CD4-positive, alpha-beta T cell treated with Interleukin-17A for 4 hours (primary cell): ENCODE data around the gene IFRD2.

Experiments
- DNase-seq: peaks from one replicate; pipeline ENCODE4 v3.0.0-alpha.2; 2020; ENCODE audit warnings: mixed read lengths

Gene IFRD2, protein sequence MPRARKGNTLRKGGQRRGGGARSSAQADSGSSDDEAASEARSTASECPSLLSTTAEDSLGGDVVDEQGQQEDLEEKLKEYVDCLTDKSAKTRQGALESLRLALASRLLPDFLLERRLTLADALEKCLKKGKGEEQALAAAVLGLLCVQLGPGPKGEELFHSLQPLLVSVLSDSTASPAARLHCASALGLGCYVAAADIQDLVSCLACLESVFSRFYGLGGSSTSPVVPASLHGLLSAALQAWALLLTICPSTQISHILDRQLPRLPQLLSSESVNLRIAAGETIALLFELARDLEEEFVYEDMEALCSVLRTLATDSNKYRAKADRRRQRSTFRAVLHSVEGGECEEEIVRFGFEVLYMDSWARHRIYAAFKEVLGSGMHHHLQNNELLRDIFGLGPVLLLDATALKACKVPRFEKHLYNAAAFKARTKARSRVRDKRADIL

DNA sequence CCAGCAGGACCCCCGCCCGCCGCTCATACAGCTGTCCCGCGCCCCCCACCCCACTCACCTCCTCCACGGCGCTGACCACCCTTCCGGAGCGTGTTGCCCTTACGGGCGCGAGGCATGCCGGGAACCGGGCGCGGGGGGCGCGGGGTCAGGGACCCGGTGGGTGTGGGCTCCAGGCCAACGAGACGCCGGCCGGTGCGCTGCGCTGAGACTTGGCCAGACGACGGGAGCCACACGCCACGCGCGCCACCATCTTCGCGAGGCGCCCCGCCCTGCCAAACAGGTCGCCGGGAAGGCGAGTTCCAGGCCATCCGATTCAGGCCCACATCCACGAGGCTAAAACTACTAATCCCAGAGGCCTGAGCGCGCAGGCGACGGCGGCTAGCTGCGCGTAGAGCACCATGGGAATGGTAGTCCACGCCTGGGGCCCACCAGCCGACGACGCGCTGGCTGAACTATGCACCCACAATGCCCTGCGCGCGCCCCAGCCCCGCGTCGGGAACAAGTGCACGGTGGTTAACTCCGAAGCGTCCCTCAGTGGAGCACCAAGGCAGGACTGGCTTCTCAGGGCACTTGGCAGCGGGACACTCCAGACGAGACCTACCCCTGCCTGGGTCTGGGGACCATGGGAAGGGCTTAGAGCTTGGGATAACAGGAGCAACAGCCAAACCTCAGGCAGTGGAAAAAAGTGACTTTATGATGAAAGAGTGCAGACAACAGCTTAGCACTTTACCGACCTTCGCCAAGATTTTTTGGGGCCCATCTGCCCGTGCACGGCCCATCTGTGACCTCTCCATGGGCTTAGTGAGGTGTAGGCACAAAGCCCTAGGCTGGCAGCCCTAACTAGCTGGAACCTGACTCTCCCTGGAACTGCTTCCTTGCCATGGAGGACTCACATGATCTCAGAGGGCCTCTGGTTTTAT, at the start of gene IFRD2:
Gene IFRD2, minus strand, starts transcription at position 271 of the 920 bp plus-strand sequence. Its CDS starts 155 bp downstream, at position 116.
- peak; percentile 96 for DNase-seq

DNA sequence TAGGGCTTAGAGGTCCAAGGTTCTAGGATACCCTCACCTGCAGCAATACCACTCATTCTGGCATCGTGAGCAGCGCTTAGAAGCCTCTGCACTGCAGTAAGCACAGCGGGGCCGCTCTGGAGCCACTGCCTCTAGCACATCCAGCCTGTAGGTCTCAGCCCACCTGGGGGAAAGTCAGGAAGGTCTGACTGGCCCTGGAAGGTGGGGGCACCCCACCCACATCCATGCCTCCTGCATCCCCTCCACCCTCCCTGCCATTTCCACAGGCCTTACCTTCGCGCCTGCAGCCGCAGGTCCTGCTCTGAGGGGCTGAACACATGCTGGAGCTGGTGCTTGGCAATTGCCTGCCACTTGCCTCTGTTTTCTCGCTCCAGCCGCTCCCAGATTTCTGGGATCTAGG, 49.3 kb upstream of the IFRD2 start:
- DNase-seq = no peak

DNA sequence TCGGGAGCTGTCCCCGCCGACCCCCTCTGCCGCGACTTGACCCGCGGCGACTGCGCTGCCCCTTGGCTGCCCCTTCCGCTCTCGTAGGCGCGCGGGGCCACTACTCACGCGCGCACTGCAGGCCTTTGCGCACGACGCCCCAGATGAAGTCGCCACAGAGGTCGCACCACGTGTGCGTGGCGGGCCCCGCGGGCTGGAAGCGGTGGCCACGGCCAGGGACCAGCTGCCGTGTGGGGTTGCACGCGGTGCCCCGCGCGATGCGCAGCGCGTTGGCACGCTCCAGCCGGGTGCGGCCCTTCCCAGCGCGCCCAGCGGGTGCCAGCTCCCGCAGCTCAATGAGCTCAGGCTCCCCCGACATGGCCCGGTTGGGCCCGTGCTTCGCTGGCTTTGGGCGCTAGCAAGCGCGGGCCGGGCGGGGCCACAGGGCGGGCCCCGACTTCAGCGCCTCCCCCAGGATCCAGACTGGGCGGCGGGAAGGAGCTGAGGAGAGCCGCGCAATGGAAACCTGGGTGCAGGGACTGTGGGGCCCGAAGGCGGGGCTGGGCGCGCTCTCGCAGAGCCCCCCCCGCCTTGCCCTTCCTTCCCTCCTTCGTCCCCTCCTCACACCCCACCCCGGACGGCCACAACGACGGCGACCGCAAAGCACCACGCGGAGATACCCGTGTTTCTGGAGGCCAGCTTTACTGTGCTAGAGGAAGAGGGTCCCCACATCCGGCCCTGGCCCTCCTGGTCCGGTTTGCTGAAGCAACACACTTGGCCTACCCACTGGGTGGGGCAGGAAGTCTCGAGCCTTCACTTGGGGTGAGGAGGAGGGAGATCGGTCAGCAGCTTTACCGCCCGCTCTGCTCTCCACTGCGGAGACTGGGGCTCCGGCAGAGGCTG, 48.5 kb upstream of the IFRD2 start, which contains the start of gene RASSF1:
Gene RASSF1, minus strand, starts transcription at position 389 of the 882 bp plus-strand sequence. Its CDS starts 31 bp downstream, at position 358.
- peak; percentile 69 for DNase-seq

DNA sequence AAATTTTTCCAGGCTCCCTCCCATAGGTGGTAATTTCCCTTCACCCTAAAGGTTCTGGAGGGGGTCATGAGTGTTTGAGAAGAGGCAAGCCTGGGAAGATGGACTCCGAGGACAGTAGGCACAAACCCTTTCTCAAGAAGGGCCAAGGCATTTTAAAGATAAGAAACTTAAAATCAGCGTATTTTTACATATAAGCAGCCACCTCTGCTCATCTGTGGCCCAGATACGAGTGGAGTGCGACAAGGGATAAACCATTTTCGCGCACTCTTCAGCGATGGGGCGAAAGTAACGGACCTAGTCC, 47.9 kb upstream of the IFRD2 start:
- DNase-seq = no peak

DNA sequence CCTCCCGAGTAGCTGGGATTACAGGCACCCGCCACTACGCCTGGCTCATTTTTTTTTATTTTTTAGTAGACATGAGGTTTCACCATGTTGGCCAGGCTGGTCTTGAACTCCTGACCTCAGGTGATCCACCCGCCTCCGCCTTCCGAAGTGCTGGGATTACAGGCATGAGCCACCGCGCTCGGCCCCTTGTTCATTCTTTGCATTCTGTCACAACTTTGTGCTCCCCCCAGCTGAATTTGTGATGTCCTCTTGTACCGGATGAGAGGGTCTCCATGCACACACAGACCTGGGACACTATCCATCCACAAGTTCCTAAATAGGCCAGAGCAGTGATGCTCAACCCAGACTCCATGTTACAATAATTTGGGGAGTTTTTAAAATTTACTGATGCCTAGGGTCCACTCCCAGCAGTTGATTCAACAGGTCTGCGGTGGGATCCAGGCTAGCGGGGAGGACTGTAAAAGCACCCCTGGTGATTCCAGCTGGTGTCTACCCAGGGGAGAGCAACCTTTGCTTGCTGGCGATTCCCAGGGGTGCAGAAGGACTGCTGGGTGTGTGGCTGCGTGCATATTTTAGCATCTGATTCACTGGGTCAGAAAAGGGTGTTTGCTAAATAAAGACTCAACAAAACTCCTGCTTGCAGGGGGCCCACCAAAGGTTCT, 47.4 kb upstream of the IFRD2 start:
- DNase-seq = no peak

DNA sequence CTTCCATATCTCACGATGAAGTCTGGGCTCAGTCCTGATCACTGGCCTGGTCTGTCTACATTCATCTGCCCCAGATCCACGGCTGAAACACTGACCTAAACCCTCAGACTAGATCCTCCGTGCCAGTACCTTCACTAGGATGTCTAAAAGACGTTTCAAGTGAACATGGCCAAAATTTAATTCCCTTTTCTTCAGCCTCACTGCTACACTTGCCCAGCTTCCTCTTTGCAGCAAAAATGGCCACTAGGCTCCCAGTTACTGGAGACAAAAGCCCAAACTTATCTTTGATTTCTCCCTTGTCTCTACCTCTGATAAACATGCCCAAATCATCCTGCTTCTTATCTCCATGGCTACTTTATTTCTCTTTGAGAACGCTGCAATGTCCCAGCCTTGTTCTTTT, 46.7 kb upstream of the IFRD2 start:
- no peak for DNase-seq

DNA sequence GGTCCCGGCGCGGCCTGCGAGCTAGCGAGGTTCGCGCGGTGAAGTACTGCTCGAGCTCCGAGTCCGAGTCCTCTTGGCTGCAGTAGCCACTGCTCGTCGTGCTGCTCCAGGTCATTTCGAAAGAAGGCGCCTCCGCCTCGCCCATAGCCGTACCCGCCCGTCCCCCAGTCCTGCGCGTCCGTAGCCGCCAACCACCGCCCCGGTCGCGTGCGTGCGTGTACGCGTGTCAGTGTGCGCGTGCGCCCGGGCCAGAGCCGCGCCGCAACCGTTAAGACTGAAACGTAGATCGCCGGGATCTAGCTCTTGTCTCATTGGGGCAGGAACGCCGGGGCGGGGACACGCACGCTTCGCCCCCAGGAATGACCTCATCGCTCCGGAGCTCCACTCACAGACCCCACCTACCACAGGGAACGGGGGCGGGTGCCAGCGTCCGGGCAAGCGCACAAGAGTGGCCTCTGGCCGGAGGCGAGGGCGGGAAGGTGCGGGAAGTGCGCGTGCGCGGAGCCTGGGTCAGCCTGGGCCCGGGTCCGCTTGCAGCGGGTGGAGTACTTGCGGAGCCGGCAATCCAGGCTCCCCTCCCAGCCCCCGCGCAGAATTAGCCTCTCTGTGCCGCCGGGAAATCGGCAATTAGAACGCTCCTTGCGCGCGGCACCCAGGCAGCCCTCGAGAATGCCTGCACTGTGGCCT, 45.1 kb upstream of the IFRD2 start:
- DNase-seq = peak; percentile 97

DNA sequence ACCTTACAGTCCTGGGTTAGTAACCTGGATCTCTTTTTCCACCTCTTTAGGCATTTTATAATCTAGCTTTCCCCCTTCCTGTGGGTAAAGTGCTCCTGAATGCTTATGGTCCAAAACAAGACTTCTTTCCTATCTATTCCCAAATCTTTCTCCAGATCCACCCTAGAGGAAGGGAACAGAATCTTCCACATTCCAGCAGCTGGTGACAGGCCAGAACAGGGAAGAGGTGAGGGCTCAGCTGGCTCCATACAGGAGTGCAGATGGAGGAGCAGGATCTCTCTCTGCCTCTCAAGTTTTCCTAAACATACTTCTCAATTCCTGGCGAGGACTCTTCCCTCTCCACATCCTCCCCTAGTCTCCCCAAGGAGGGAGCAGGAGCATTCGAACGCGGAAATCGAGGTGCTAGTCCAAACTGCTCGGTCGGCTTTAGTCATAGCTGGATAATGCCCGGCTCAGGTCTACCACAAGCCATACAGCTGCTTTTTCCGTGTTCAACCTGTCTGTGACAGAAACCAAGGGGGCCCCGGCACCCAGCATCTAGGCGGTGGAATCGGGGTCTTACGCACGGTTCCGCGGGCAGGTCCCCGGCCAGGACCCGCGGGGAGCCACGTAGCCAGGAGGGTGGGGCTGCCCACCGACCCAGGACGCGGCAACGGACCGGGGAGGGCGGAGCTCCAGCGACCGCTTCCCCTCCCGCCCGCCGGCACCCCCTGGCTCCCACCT, 44.4 kb upstream of the IFRD2 start:
- DNase-seq = no peak

DNA sequence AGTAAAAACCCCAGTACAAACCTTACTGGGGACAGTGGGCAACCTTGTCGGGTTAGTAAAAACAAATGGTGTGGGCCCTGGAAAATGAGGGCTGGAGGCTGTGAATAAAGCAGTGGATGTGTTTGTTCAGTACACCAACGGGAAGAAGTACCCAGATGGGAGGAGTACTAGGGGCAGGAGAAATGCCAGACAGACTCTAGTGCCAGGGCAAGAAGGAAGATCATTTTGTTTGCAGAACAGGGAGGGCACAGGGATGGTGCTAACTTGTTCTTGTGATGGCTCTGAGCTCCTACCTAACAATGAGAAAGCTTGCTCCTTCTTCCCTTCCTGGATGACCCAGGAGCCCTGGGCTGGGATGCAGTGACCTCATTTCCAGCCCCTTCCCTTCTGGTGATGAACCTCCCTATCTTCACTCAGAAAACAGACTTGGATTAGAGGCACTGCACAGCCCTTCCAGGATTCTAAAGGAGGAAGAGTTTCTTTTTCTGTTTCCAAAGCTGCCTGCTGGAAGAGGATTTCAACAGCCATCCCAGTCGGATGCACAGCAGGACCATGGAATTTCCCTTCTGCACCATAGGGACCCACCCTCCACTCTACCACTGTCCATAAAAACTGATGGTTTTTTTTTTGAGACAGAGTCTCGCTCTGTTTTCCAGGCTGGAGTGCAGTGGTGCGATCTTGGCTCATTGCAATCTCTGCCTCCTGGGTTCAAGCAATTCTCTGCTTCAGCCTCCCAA, 42.3 kb upstream of the IFRD2 start:
- no peak for DNase-seq

DNA sequence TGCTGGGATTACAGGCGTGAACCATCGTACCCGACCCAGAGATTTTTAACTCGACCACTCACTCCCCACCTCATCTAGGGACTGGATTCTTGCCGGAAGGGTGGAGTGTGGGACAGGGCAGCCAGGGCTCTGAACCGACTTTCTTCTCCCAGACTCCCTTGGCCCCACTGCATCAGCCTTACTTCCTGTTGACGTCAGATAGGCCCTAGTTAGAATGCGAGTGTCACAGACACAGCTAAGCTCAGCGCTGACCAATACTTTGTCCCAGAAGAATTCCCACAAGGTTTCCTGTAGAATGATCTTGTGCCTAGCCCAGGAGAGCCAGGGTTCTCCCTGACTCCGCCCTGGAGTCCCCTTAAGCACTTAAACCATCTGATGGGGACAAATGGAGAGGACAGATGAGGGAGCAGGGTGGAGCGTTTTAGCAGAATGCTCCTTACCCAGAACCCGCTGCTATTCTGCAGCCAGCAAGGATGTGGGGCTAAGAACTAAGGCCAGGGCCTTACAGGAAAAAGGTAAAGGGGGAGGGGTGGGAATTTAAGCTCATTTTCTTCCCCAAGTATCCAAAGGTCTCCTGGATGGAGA, 41.6 kb upstream of the IFRD2 start:
- DNase-seq = no peak

DNA sequence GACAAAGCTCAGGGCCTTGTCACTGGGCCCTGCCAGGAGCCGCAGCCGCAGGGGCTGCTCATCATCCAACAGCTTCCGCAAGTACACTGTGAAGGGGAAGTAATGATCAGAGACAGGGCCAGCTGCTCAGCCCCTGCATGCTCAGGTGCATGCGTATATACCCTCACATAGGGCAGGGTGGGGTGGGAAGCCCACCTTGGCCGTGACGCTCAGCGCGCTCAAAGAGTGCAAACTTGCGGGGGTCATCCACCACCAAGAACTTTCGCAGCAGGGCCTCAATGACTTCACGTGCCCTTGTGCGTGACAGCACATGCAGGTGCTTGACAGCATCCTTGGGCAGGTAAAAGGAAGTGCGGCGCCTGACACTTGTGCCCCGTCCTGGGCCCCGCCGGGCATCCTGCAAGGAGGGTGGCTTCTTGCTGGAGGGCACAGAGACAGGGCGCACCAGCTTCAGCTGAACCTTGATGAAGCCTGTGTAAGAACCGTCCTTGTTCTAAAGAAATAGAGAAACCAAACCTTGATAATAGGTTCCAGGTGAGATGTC, 39.2 kb upstream of the IFRD2 start:
- DNase-seq = no peak

DNA sequence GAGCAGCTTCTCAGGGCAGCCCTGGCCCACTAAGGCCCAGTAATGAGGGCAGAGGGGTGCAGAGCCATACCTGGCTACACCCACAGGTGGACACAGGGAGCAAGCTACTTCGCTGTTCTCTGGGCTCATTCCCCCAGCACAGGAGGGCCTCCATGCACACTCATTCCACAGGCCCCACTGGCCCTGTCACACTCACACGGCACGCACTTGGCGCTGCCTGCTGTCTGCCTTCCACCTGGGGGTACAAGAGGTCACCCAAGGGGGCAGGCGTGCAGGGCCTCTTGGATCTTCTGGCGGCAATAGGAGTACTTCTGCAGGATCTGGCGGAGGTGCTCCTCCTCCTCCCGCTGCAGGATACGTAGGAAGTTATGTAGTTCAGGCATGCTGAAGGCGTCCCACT, 38.1 kb upstream of the IFRD2 start:
- DNase-seq = peak; percentile 0

DNA sequence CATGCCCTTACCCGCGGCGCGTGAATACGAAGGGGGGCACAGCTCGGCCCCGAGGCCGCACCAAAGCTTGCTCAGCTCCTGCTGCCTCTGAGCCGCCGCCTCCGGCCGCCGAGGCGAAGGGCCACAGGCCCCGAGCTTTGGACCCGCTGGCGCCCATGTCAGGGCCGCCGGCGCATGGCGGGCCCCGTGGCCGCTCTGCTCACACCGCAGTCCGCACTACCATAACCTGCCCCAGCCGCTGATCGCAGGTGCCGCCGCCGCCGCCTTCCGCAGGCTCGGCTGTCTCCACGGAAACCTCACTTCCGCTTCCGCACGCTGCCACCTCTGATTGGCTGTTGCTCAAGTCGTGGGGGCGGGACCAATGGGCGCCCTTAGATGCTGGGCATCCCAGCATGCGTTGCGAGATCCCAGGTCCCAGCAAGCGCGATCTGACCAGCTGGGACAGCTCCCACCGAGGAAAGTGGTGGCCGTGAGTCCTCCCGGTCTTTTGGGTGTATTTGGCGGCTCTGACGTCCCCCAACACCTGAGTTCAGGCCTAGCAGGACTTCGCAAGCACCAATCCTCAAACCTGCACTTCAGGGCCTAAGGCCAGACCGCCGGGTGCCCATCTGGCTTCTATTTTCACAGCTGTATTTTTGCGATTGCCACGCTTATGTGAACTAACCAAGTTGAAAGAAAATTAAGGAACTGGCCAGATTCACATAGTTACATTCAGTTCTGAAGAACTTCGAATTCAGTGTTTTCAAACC, 35.9 kb upstream of the IFRD2 start, which contains the start of gene TUSC2:
Gene TUSC2, minus strand, starts transcription at position 281 of the 749 bp plus-strand sequence. Its CDS starts 124 bp downstream, at position 157.
- DNase-seq = peak; percentile 97

DNA sequence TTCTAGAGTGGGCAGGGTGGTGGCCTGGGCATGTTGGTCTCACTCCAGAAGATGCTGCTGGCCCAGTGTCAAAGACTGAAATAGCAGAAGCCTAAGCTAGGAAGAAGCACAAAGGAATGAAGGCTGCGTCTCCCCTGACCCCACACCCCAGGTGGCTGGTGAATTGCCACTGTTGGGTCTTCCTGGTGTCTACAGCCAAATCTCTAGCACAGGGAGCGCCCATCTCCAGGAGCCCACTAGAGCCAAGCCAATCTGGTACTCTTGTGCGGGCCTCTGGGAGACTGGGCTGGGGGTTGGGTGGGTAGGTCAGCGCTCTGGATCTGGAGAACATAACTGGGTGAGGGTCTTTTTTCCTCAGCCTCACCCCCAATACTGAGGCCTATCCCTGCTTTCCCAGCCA, 34.9 kb upstream of the IFRD2 start:
- DNase-seq = no peak

DNA sequence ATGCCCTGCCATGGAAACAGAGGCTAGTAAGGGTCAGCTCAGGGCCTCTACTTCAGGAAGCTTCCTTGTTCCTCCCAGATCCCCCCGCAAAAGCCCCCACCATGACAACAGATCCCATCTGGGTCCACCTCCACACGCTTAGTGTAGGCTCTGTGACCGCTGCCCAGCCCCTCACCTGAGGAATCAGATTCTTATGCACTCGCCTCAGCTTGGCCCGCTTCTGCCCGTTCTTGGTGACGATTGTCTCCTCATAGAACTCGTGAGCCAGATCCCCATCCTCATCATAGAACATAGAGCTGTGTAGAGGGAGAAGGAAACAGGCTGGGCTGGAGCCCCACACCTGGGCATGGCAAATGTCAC, 33.9 kb upstream of the IFRD2 start:
- DNase-seq = peak; percentile 1

DNA sequence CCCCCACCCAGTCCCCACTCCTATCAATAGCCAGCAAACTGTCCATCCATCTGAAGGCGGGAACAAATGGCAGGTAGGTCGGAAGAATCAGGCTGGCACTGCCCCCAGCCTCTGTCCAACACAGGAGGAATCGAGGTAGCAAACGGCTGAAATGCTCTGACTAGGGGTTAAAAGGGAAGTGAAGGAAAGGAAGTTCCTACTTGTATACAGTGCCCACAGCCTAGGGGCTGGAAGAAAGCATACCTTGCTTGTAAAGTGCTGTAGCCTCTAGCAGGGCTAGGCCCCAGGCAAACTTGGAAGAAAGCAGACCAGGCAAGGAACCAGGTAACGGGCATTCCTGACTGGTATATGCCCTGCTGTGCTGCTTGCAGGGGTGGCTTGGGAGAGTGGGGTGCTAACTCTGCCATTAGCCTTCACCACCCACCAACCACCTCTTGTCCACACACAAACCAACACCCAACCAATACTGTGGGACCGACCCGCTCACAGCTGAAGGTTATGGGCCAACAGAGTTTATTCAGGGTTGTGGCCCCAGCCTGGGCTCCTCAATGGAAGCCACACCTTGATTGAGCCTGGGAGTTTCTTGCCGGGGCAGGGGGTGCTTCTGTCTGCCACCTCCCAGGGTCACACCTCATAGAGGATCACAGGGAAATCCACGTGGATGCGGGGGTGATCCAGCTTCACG, 33.4 kb upstream of the IFRD2 start:
- no peak for DNase-seq

DNA sequence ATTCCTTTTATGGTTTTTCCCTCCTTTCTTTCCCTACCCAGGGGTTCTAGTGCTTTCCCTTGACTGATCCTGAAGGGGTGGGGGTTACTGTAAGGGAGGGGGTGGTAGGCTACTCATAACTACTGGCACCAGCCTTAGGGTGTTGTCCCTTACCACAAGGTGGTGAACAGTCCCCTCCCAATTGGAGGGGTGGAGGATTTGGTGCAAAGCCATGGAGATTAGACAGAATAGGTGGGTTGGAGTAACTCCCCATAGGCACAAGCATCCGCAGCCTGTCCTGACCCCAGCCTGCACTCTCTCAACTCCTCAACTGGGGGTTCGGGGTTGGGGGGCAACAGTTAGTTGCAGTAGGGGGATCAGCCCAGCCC, 32.9 kb upstream of the IFRD2 start:
- DNase-seq = no peak
